ENCODE results near the gene LRIG1. TPM values are rescaled to one million over a fixed set of nuclear protein-coding genes. Genes with fewer than 3 reads are reported as not detected.
A peak's percentile ranks its signal among the peaks of the same experiment; 100 is the strongest.

LRIG1 gene
- polyA plus RNA-seq, 4 donors, result 3.5 to 41.0 (median 21.9) TPM

DNA sequence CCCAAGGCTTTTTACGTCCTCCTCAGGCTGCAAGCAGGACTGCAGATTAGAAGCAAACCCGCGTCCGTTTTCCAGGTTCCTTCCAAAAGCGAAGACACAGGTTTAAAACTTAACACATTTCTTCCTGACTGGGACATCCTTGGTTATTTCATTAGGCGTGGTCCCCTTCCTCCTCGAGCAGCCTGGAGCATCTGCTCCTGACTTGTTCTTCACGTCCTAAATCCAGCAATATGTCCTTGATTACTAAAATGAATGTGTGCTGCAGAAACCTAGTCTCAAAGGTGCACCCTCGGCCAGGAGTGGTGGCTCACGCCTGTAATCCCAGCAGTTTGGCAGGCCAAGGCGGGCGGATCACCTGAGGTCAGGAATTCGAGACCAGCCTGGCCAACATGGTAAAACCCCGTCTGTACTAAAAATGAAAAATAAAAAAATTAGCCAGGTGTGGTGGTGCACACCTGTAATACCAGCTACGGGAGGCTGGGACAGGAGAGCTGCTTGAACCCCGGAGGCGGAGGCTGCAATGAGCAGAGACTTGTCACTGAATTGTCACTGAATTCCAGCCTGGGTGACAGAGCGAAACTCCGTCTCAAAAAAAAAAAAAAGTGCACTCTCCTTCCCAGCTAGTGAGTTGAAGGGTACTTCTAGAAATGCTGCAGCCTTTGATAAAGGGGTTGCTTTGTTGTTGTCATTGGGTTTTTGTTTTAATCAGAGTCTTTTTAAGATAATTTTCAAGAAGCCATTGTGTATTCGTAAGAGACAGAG, 842 bp upstream of the LRIG1 start:
- H3K9me3 ChIP-seq (ENCODE audit: control insufficient read depth in 2 of 2, insufficient read depth in 1 of 2, low read depth in 1 of 2, low read length in 1 of 2), result no peaks in the 10 kb centered on the region
- no peak for FAIRE-seq
- peak overlapping the region in 2 of 3 donors; percentile 51 to 97 for H3K4me3 ChIP-seq (ENCODE audit: low read depth in 1 of 3, low read length in 3 of 3)
- H3K4me1 ChIP-seq (ENCODE audit: control insufficient read depth in 3 of 3, insufficient read depth in 2 of 3, low read depth in 1 of 3, low read length in 2 of 3), result peaks cover 0 to 23% (median 5%) of the 10 kb centered on the region in 3 donors
- WGBS, 3 donors, result 26 to 34% (median 32%) methylated on average over 20 of the region's 20 CpGs
- DNase-seq, result no peak
- no peaks in the 10 kb centered on the region for H3K27me3 ChIP-seq (ENCODE audit: control insufficient read depth in 3 of 3, insufficient read depth in 3 of 3, low read length in 3 of 3)
- no peaks in the 10 kb centered on the region for H3K36me3 ChIP-seq (ENCODE audit: control insufficient read depth in 3 of 3, insufficient read depth in 2 of 3, low read depth in 1 of 3, low read length in 3 of 3)
- H3K27ac ChIP-seq (ENCODE audit: low read depth in 1 of 3, low read length in 2 of 3), result peak overlapping the region in 1 of 3 donors; percentile 50

- H3K4me1 ChIP-seq (ENCODE audit: control insufficient read depth in 3 of 3, insufficient read depth in 2 of 3, low read depth in 1 of 3, low read length in 2 of 3), result peaks cover 3 to 33% (median 18%) of the 10 kb centered on the region in 3 donors
- FAIRE-seq, result no peak
These were observed 794 bp downstream of the LRIG1 start for GRCh38 chr3:66499881-66500575.

DNA sequence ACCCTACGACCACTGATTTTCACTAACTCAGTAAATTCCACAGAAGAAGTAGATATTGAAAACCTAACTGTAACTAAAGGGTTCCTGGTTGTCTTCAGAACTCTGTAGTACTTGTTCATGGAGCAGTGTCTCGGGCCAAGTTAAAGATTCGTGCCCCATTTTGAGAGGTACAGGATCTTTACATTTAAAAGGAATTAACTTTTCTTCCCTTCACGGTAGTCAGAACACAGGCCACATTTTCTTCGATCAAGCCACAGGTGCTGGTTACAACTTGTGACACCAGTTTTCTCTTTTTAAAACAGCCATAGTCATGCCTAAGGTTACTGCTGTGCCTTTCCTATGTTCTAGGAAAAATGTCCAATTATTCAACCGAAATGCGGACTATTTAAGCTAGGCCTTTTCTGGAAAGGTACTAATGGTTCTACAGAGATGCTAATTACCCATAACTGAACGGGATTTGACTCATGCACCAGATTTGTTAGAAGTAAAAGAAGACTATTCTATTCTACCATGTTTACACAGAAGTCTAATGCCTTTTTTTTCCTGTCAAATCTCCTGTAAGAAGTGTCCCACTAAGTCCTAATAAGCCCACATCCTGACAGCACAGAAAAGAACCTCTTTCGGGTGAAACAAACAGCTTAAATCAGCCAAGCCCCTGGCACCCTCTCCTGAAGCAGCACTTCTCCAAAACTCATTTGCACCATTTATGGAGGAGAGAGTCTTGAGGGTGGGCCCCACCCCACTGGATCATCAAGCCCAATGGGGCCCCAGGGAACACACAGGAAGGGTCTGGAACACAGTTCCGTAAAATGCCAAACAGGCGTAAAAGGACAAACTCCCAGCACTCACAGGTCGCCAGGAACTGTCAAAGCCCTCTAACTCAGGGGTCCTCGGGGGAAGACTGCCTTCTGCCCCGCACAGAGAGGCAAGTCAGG, 1.9 kb downstream of the LRIG1 start:
- H3K27ac ChIP-seq (ENCODE audit: low read depth in 1 of 3, low read length in 2 of 3), result peak overlapping the region in 2 of 3 donors; percentile 49 to 54
- no peaks in the 10 kb centered on the region for H3K36me3 ChIP-seq (ENCODE audit: control insufficient read depth in 3 of 3, insufficient read depth in 2 of 3, low read depth in 1 of 3, low read length in 3 of 3)
- FAIRE-seq (no peak), DNase-seq (peak; percentile 29 to 51)
- H3K27me3 ChIP-seq (ENCODE audit: control insufficient read depth in 3 of 3, insufficient read depth in 3 of 3, low read length in 3 of 3), result no peaks in the 10 kb centered on the region
- peak overlapping the region; percentile 35 to 97 (median 89) for H3K4me3 ChIP-seq (ENCODE audit: low read depth in 1 of 3, low read length in 3 of 3)
- H3K4me1 ChIP-seq (ENCODE audit: control insufficient read depth in 3 of 3, insufficient read depth in 2 of 3, low read depth in 1 of 3, low read length in 2 of 3), result peaks cover 5 to 40% (median 22%) of the 10 kb centered on the region in 3 donors
- H3K9me3 ChIP-seq (ENCODE audit: control insufficient read depth in 2 of 2, insufficient read depth in 1 of 2, low read depth in 1 of 2, low read length in 1 of 2), result no peaks in the 10 kb centered on the region
- 4 to 33% (median 24%) methylated on average over 14 of the region's 14 CpGs for WGBS, 3 donors

More at GRCh38 chr3:66499881-66500575, 794 bp downstream of the LRIG1 start:
- DNase-seq, result peak; percentile 47 to 74
- WGBS, 3 donors, result 0 to 1% (median 0%) methylated on average over 62 to 80 of the region's 80 CpGs
- Histone ChIP-seq H3K27ac (ENCODE audit: low read depth in 1 of 3, low read length in 2 of 3) (peak overlapping the region; percentile 54 to 95 (median 85)), H3K4me3 (ENCODE audit: low read depth in 1 of 3, low read length in 3 of 3) (peak overlapping the region; percentile 89 to 97 (median 96)), H3K36me3 (ENCODE audit: control insufficient read depth in 3 of 3, insufficient read depth in 2 of 3, low read depth in 1 of 3, low read length in 3 of 3) (no peaks in the 10 kb centered on the region), H3K9me3 (ENCODE audit: control insufficient read depth in 2 of 2, insufficient read depth in 1 of 2, low read depth in 1 of 2, low read length in 1 of 2) (no peaks in the 10 kb centered on the region), H3K27me3 (ENCODE audit: control insufficient read depth in 3 of 3, insufficient read depth in 3 of 3, low read length in 3 of 3) (no peaks in the 10 kb centered on the region)

DNA sequence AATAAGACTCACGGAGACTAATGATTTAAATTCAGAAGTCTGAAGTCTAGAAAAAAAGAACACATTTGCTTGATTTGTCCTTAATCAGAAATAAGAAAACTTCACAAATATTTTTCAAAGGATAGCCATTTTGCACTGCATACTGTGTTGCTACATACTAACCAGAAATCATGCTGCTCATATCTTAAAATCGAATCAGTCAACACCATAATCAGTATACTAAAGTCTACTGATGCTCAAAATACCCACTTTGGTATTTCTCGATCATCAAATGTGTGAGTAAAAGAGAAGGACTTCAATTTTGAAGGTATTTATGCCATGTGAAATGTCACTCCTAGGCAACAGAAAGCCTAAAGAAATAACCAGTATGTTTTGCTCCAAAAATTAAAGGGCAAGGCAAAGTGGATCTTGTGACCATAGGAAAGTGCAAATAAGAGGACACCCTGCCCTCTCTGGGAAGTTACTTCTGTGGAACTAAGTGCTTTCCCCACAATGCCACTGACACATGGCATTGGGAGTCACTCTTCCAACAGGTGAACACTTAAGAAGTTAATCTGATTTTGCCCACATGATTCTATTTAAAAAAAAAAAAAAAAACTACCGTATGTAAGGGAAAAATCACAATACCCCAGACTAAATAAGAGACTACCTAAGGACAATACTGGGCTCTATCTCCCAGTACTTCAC, 2.7 kb downstream of the LRIG1 start:
- peak overlapping the region in 2 of 3 donors; percentile 89 to 97 for H3K4me3 ChIP-seq (ENCODE audit: low read depth in 1 of 3, low read length in 3 of 3)
- peak overlapping the region in 2 of 3 donors; percentile 32 to 54 for H3K27ac ChIP-seq (ENCODE audit: low read depth in 1 of 3, low read length in 2 of 3)
- H3K4me1 ChIP-seq (ENCODE audit: control insufficient read depth in 3 of 3, insufficient read depth in 2 of 3, low read depth in 1 of 3, low read length in 2 of 3), result peaks cover 5 to 40% (median 23%) of the 10 kb centered on the region in 3 donors
- FAIRE-seq (no peak), DNase-seq (peak in 1 of 2 donors; percentile 32)
- no peaks in the 10 kb centered on the region for H3K9me3 ChIP-seq (ENCODE audit: control insufficient read depth in 2 of 2, insufficient read depth in 1 of 2, low read depth in 1 of 2, low read length in 1 of 2)
- no peaks in the 10 kb centered on the region for H3K36me3 ChIP-seq (ENCODE audit: control insufficient read depth in 3 of 3, insufficient read depth in 2 of 3, low read depth in 1 of 3, low read length in 3 of 3)
- H3K27me3 ChIP-seq (ENCODE audit: control insufficient read depth in 3 of 3, insufficient read depth in 3 of 3, low read length in 3 of 3), result no peaks in the 10 kb centered on the region
- 14 to 41% (median 23%) methylated on average over 4 of the region's 4 CpGs for WGBS, 3 donors

DNA sequence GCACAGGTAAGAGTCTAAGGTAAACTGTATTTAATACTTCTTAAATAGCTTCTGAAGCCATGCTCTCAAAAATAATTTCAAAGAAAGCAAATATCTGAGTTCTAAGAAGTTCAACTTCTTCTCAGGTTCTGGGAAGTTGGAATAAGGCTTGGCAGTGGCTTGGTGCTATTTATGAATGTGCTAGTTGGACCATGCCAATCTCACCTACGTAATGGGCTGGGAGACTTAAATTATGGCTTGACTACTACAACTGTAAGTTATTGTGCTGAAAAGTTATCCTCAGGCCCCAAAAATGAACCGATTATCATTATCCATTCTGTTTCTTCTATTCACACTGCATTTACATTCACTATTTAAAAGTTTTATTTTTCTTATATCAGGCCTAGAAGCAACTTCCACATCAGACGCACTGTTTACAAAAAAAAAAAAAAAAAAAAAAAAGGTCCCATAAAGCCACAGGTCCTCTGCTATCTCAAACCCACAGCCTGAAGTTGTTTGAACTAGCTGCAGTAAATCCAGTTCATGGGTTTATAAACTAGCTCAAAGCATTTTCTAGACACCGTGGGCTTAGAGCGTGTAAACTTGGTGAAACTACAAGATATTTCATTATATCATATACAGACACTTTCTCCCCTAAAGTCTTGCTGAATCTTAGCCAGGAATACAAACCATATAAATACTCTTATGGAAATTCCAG, 3.4 kb downstream of the LRIG1 start:
- FAIRE-seq (no peak), DNase-seq (peak; percentile 34 to 50)
- Histone ChIP-seq H3K36me3 (ENCODE audit: control insufficient read depth in 3 of 3, insufficient read depth in 2 of 3, low read depth in 1 of 3, low read length in 3 of 3) (no peaks in the 10 kb centered on the region), H3K27ac (ENCODE audit: low read depth in 1 of 3, low read length in 2 of 3) (peak overlapping the region in 2 of 3 donors; percentile 54 to 67), H3K4me3 (ENCODE audit: low read depth in 1 of 3, low read length in 3 of 3) (no peak overlapping the region), H3K27me3 (ENCODE audit: control insufficient read depth in 3 of 3, insufficient read depth in 3 of 3, low read length in 3 of 3) (no peaks in the 10 kb centered on the region), H3K4me1 (ENCODE audit: control insufficient read depth in 3 of 3, insufficient read depth in 2 of 3, low read depth in 1 of 3, low read length in 2 of 3) (peaks cover 8 to 47% (median 23%) of the 10 kb centered on the region in 3 donors), H3K9me3 (ENCODE audit: control insufficient read depth in 2 of 2, insufficient read depth in 1 of 2, low read depth in 1 of 2, low read length in 1 of 2) (no peaks in the 10 kb centered on the region)
- 8 to 37% (median 26%) methylated on average over 5 of the region's 5 CpGs for WGBS, 3 donors

DNA sequence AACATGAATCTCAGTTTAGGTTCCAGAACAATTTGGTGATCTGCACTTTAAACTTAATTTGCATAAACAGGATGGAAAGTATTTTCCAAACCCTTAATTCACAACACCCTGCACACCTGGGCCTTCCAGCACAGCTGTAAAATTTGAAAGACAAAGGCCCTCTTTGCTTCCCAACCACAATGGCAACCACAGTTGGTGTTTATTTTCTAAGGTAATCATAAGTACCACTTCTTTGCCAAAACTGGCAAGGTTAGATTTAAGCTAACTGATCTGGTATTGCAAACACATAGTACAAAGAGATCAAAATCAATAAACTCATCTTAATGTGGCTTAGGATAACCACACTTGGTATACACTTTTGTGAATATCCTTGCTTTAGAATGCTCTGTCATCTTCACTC, 4.1 kb downstream of the LRIG1 start:
- H3K4me3 ChIP-seq (ENCODE audit: low read depth in 1 of 3, low read length in 3 of 3), result no peak overlapping the region
- H3K36me3 ChIP-seq (ENCODE audit: control insufficient read depth in 3 of 3, insufficient read depth in 2 of 3, low read depth in 1 of 3, low read length in 3 of 3), result no peaks in the 10 kb centered on the region
- peaks cover 8 to 54% (median 26%) of the 10 kb centered on the region in 3 donors for H3K4me1 ChIP-seq (ENCODE audit: control insufficient read depth in 3 of 3, insufficient read depth in 2 of 3, low read depth in 1 of 3, low read length in 2 of 3)
- no peaks in the 10 kb centered on the region for H3K9me3 ChIP-seq (ENCODE audit: control insufficient read depth in 2 of 2, insufficient read depth in 1 of 2, low read depth in 1 of 2, low read length in 1 of 2)
- FAIRE-seq (no peak), DNase-seq (no peak)
- peak overlapping the region in 2 of 3 donors; percentile 54 to 67 for H3K27ac ChIP-seq (ENCODE audit: low read depth in 1 of 3, low read length in 2 of 3)
- no peaks in the 10 kb centered on the region for H3K27me3 ChIP-seq (ENCODE audit: control insufficient read depth in 3 of 3, insufficient read depth in 3 of 3, low read length in 3 of 3)

DNA sequence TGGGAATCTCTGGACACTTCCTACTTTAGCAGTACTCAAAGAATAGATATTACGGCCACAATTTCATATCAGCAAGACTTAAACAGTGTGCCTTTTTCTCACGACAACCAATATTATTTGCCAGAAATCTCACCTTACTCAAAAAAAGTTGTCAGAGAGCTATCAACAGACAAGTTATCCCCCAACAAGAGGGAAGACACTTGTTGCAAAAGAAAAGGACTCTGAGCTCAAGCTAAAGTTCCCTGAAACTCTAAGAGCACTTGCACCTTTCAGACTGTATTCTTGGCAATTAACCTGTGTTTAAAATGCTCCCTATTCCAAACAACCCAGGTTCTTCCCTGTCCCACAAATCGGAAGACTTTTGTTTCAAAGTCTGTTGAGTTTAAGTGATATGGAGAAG, 4.5 kb downstream of the LRIG1 start:
- Histone ChIP-seq H3K4me1 (ENCODE audit: control insufficient read depth in 3 of 3, insufficient read depth in 2 of 3, low read depth in 1 of 3, low read length in 2 of 3) (peaks cover 8 to 56% (median 27%) of the 10 kb centered on the region in 3 donors), H3K27me3 (ENCODE audit: control insufficient read depth in 3 of 3, insufficient read depth in 3 of 3, low read length in 3 of 3) (no peaks in the 10 kb centered on the region), H3K9me3 (ENCODE audit: control insufficient read depth in 2 of 2, insufficient read depth in 1 of 2, low read depth in 1 of 2, low read length in 1 of 2) (no peaks in the 10 kb centered on the region), H3K36me3 (ENCODE audit: control insufficient read depth in 3 of 3, insufficient read depth in 2 of 3, low read depth in 1 of 3, low read length in 3 of 3) (no peaks in the 10 kb centered on the region), H3K27ac (ENCODE audit: low read depth in 1 of 3, low read length in 2 of 3) (peak overlapping the region in 2 of 3 donors; percentile 37 to 54), H3K4me3 (ENCODE audit: low read depth in 1 of 3, low read length in 3 of 3) (no peak overlapping the region)
- DNase-seq (peak; percentile 31 to 37), FAIRE-seq (no peak)
- WGBS, 3 donors, result 9 to 61% (median 21%) methylated on average over 3 of the region's 3 CpGs

All from small intestine (tissue), 7 donors.